ENCODE measurements around the gene ZBTB14. TPM values are rescaled to one million over a fixed set of nuclear protein-coding genes. Genes with fewer than 3 reads are reported as not detected.

The ZBTB14 gene
- total RNA-seq: 6.6 and 10.0 TPM in 2 replicates

GRCh38 chr18:5295231-5295920, at the start of gene ZBTB14:
ZBTB14 (minus strand) TSS chr18:5295726; CDS start chr18:5293246, 2,480 bp downstream.

Other genes with a start within 250 kb of the ZBTB14 start
- not detected in 2 replicates for gene AKAIN1, start 98.5 kb downstream of the ZBTB14 start, total RNA-seq
- gene EPB41L3, start 248.3 kb upstream of the ZBTB14 start, total RNA-seq: 91.1 and 127 TPM in 2 replicates

Data from bronchial smooth muscle cell (primary cell).